WTC11 (cell line): ENCODE data around the gene FFAR3. TPM values are rescaled to one million over a fixed set of nuclear protein-coding genes. Genes with fewer than 3 reads are reported as not detected.

Source experiments
- ATAC-seq: fragments of 200-7000 bp; cut with Tn5 transposase; 2 replicates; pipeline ENCODE4 v1.10.0; 2021; ENCODE audit warnings: mild to moderate bottlenecking, moderate library complexity
- CTCF ChIA-PET: fragments of 300-600 bp; sonication (Branson Sonifier 250); formaldehyde crosslinking; loops from one replicate; lab custom pipeline; 2021; ENCODE audit warnings: antibody characterized with exemption; lab: Charles Lee
- POLR2A ChIA-PET: fragments of 350-600 bp; sonication (Branson Sonifier 250); formaldehyde crosslinking; loops from one replicate; lab custom pipeline; 2021; ENCODE audit warnings: antibody characterized with exemption; lab: Charles Lee
- DNase-seq: peaks from one replicate; pipeline ENCODE4 v3.0.0; 2021; ENCODE audit warnings: low spot score
- H3K27ac Mint-ChIP-seq: 2 replicates; pipeline ENCODE4 v1.8.0; 2021; ENCODE audit warnings: mixed read lengths
- H3K27me3 Mint-ChIP-seq: 2 replicates; pipeline ENCODE4 v1.8.0; 2021; ENCODE audit warnings: low read depth, mild to moderate bottlenecking, moderate library complexity, mixed read lengths
- H3K36me3 Mint-ChIP-seq: 2 replicates; pipeline ENCODE4 v1.8.0; 2021; ENCODE audit warnings: mixed read lengths
- H3K4me1 Mint-ChIP-seq: 2 replicates; pipeline ENCODE4 v1.8.0; 2022; ENCODE audit warnings: mixed read lengths
- H3K4me3 Mint-ChIP-seq: 2 replicates; pipeline ENCODE4 v1.8.0; 2021; ENCODE audit warnings: mild to moderate bottlenecking, moderate library complexity, mixed read lengths
- H3K9me3 Mint-ChIP-seq: 2 replicates; pipeline ENCODE4 v1.8.0; 2021; ENCODE audit warnings: mixed read lengths
- ETV6 ChIP-seq: sonication (generic); formaldehyde crosslinking; IDR thresholded peaks from 2 replicates; pipeline ENCODE4 v1.8.1; 2022; ENCODE audit warnings: mild to moderate bottlenecking, missing genetic modification reagents
- FOXJ3 ChIP-seq: sonication (generic); formaldehyde crosslinking; IDR thresholded peaks from 2 replicates; pipeline ENCODE4 v1.9.0; 2021; ENCODE audit warnings: missing genetic modification reagents, mild to moderate bottlenecking, borderline replicate concordance
- FOXP1 ChIP-seq: sonication (generic); formaldehyde crosslinking; IDR thresholded peaks from 2 replicates; pipeline ENCODE4 v1.8.0; 2022; ENCODE audit warnings: missing genetic modification reagents, mild to moderate bottlenecking, moderate library complexity, borderline replicate concordance
- GABPB1 ChIP-seq: sonication (generic); formaldehyde crosslinking; IDR thresholded peaks from 2 replicates; pipeline ENCODE4 v1.8.1; 2023; ENCODE audit warnings: mild to moderate bottlenecking, missing genetic modification reagents
- GTF2I ChIP-seq: fragments of 250-450 bp; sonication (Bioruptor Pico); conservative IDR thresholded peaks from 2 replicates; pipeline ENCODE4 v1.4.0; 2021; ENCODE audit warnings: mild to moderate bottlenecking
- KAT7 ChIP-seq: sonication (generic); formaldehyde crosslinking; IDR thresholded peaks from 2 replicates; pipeline ENCODE4 v1.8.1; 2023; ENCODE audit warnings: missing genetic modification reagents, mild to moderate bottlenecking, borderline replicate concordance
- MYBL2 ChIP-seq: sonication (generic); formaldehyde crosslinking; IDR thresholded peaks from 2 replicates; pipeline ENCODE4 v1.8.1; 2023; ENCODE audit warnings: mild to moderate bottlenecking, moderate library complexity, missing genetic modification reagents
- NR2C2 ChIP-seq: sonication (generic); formaldehyde crosslinking; IDR thresholded peaks from 2 replicates; pipeline ENCODE4 v1.8.0; 2022; ENCODE audit warnings: mild to moderate bottlenecking, missing genetic modification reagents
- SP1 ChIP-seq: sonication (generic); formaldehyde crosslinking; conservative IDR thresholded peaks from 2 replicates; pipeline ENCODE4 v1.8.1; 2022; ENCODE audit warnings: missing genetic modification reagents
- TEAD4 ChIP-seq: sonication (generic); formaldehyde crosslinking; IDR thresholded peaks from 2 replicates; pipeline ENCODE4 v1.8.0; 2022; ENCODE audit warnings: mild to moderate bottlenecking, missing genetic modification reagents
- TP53 ChIP-seq: sonication (generic); formaldehyde crosslinking; IDR thresholded peaks from 2 replicates; pipeline ENCODE4 v1.8.1; 2023; ENCODE audit warnings: mild to moderate bottlenecking, missing genetic modification reagents
- ZBTB21 ChIP-seq: sonication (generic); formaldehyde crosslinking; IDR thresholded peaks from 2 replicates; pipeline ENCODE4 v1.8.1; 2023; ENCODE audit warnings: mild to moderate bottlenecking, missing genetic modification reagents, borderline replicate concordance
- ZNF232 ChIP-seq: sonication (generic); formaldehyde crosslinking; IDR thresholded peaks from 2 replicates; pipeline ENCODE4 v1.8.0; 2022; ENCODE audit warnings: mild to moderate bottlenecking, missing genetic modification reagents
- ZNF396 ChIP-seq: fragments of 250-450 bp; sonication (Bioruptor Pico); IDR thresholded peaks from 2 replicates; pipeline ENCODE4 v1.8.0; 2021; ENCODE audit warnings: mild to moderate bottlenecking, moderate library complexity, borderline replicate concordance
- total RNA-seq: library from RNA; stranded (reverse); gene quantifications from 3 replicates; pipeline ENCODE4 v1.2.3, GENCODE V29; 2021
- TF ChIP-seq, protein P1 (sequence below): sonication (generic); formaldehyde crosslinking; IDR thresholded peaks from 2 replicates; pipeline ENCODE4 v1.8.1; 2022; ENCODE audit warnings: mild to moderate bottlenecking, moderate library complexity, missing genetic modification reagents
- TF ChIP-seq, protein P2 (sequence below): sonication (generic); formaldehyde crosslinking; IDR thresholded peaks from 2 replicates; pipeline ENCODE4 v1.8.1; 2022; ENCODE audit warnings: mild to moderate bottlenecking, missing genetic modification reagents, moderate library complexity, borderline replicate concordance
- TF ChIP-seq, protein P3 (sequence below): sonication (generic); formaldehyde crosslinking; IDR thresholded peaks from 2 replicates; pipeline ENCODE4 v1.8.1; 2022; ENCODE audit warnings: missing genetic modification reagents, borderline replicate concordance
- TF ChIP-seq, protein P4 (sequence below): sonication (generic); formaldehyde crosslinking; IDR thresholded peaks from 2 replicates; pipeline ENCODE4 v1.8.0; 2023; ENCODE audit warnings: missing genetic modification reagents
- TF ChIP-seq, protein P5 (sequence below): sonication (generic); formaldehyde crosslinking; IDR thresholded peaks from 2 replicates; pipeline ENCODE4 v1.8.1; 2023; ENCODE audit warnings: mild to moderate bottlenecking, moderate library complexity, missing genetic modification reagents
- TF ChIP-seq, protein P6 (sequence below): sonication (generic); formaldehyde crosslinking; IDR thresholded peaks from 2 replicates; pipeline ENCODE4 v1.8.1; 2022; ENCODE audit warnings: low read depth, mild to moderate bottlenecking, moderate library complexity, missing genetic modification reagents, borderline replicate concordance

Gene FFAR3
- total RNA-seq, 1 experiment from 2014 or later = not detected

DNA sequence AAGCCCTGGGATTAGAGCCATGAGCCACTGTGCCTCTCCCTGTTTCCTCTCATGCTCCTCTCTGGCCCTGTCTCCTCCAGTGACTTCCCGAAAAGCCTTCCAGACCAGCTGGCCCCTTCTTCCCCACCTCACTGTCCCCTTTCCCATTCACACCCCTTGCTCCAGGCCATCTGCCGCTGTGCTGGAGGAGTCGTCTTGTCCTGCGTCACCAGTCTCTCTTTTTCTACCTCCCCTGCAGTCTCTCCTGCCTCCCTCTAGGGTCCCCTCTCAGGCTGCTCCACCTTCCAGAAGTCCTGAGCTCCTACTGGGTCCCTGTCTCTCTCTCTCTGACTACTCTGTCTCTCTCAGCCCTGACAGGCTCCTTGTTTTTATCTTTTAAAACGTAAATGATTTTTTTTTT is 15.8 kb upstream of the FFAR3 start (continued):
- TF ChIP-seq, protein P1, sequence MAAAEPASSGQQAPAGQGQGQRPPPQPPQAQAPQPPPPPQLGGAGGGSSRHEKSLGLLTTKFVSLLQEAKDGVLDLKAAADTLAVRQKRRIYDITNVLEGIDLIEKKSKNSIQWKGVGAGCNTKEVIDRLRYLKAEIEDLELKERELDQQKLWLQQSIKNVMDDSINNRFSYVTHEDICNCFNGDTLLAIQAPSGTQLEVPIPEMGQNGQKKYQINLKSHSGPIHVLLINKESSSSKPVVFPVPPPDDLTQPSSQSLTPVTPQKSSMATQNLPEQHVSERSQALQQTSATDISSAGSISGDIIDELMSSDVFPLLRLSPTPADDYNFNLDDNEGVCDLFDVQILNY (CRISPR knock-in tag) = no peak
- no peak for TF ChIP-seq GABPB1 (CRISPR knock-in tag)

DNA sequence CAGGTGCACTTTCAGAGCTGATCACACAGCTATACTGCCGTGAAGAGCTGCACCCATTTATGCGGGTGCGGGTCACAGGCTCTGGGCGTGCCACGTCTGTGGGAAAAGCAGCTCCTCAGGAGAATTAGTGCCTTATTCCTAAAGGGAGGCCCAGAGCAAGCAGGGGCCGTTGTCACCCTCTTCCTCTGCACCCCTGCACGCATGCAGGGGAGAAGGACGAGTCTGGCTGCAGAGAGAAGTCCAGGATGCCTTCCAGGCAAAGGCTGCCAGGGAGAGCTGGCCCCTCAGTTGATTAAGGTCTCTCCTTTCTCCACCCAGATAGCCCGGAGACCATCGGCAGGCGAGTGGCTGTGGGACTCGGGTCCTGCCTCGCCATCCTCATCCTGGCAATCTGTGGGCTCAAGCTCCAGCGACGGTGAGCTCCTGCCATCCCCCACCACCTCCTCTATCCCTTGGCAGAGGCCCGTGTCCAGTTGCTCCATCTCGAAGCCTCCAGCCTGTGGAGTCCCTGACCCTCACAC is 13.7 kb upstream of the FFAR3 start:
- ChIA-PET POLR2A (no interaction called here), CTCF (interaction anchor here (1.0 to 2.2 kb wide), 4 partner anchors 8 to 166 kb away, joined by 3 to 6 read pairs (median 4); no protein-coding TSS in a partner anchor)
- Mint-ChIP-seq H3K9me3 (no peaks in the 10 kb centered on the region), H3K27me3 (no peaks in the 10 kb centered on the region), H3K4me1 (0 out of 2 replicates have a peak, but pooled peaks cover 5% of the 10 kb centered on the region), H3K4me3 (no peak overlapping the region), H3K27ac (no peak overlapping the region), H3K36me3 (no peaks in the 10 kb centered on the region)
- DNase-seq (no peak), ATAC-seq (no peak)
- no peak for TF ChIP-seq ZBTB21 (CRISPR knock-in tag)

DNA sequence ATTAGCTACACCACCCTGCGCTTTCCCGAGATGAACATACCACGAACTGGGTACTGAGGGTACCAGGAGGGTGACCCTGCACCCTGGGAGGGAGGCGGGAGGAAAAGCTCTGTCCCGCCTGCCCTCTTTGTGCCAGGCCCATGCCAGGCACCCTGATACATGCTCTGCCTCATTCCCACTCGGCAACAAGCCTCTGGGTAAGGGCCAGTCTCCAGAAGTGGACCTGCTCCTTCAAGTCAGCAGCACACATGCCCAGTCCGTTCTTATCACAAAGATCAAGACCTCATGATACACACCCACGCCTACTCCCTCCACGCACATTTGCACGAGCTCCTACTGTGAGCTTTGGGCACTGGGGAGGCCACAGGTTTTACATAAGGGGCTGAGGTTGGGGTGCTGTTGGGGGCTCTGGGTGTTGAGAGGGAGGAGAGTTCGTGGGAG is 12.6 kb upstream of the FFAR3 start:
- POLR2A ChIA-PET = interaction anchor here (0.6 kb wide), 2 partner anchors 66 to 110 kb away, joined by 4 to 6 read pairs; no protein-coding TSS in a partner anchor
- no peak overlapping the region for H3K4me3 Mint-ChIP-seq
- no peaks in the 10 kb centered on the region for H3K27me3 Mint-ChIP-seq
- H3K36me3 Mint-ChIP-seq = no peaks in the 10 kb centered on the region
- CTCF ChIA-PET = interaction anchor here (0.6 to 2.2 kb wide), 2 partner anchors 148 to 165 kb away, joined by 4 to 6 read pairs; no protein-coding TSS in a partner anchor
- no peak for TF ChIP-seq SP1 (CRISPR knock-in tag)
- TF ChIP-seq TEAD4 = no peak
- TF ChIP-seq, protein P2, sequence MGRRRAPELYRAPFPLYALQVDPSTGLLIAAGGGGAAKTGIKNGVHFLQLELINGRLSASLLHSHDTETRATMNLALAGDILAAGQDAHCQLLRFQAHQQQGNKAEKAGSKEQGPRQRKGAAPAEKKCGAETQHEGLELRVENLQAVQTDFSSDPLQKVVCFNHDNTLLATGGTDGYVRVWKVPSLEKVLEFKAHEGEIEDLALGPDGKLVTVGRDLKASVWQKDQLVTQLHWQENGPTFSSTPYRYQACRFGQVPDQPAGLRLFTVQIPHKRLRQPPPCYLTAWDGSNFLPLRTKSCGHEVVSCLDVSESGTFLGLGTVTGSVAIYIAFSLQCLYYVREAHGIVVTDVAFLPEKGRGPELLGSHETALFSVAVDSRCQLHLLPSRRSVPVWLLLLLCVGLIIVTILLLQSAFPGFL (CRISPR knock-in tag) = no peak
- no peak for TF ChIP-seq ZNF232
- TF ChIP-seq GABPB1 (CRISPR knock-in tag) = no peak
- TF ChIP-seq ETV6 (CRISPR knock-in tag) = no peak
- TF ChIP-seq, protein P3, sequence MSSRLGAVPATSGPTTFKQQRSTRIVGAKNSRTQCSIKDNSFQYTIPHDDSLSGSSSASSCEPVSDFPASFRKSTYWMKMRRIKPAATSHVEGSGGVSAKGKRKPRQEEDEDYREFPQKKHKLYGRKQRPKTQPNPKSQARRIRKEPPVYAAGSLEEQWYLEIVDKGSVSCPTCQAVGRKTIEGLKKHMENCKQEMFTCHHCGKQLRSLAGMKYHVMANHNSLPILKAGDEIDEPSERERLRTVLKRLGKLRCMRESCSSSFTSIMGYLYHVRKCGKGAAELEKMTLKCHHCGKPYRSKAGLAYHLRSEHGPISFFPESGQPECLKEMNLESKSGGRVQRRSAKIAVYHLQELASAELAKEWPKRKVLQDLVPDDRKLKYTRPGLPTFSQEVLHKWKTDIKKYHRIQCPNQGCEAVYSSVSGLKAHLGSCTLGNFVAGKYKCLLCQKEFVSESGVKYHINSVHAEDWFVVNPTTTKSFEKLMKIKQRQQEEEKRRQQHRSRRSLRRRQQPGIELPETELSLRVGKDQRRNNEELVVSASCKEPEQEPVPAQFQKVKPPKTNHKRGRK (CRISPR knock-in tag) = no peak
- no peak for TF ChIP-seq NR2C2
- TF ChIP-seq GTF2I = no peak
- TF ChIP-seq KAT7 (CRISPR knock-in tag) = no peak
- no peak for TF ChIP-seq ZNF396 (CRISPR knock-in tag)
- TF ChIP-seq FOXP1 = no peak
- 0 out of 2 replicates have a peak, but pooled peaks cover 5% of the 10 kb centered on the region for H3K4me1 Mint-ChIP-seq
- no peaks in the 10 kb centered on the region for H3K9me3 Mint-ChIP-seq
- ATAC-seq (no peak), DNase-seq (no peak)
- no peak overlapping the region for H3K27ac Mint-ChIP-seq

DNA sequence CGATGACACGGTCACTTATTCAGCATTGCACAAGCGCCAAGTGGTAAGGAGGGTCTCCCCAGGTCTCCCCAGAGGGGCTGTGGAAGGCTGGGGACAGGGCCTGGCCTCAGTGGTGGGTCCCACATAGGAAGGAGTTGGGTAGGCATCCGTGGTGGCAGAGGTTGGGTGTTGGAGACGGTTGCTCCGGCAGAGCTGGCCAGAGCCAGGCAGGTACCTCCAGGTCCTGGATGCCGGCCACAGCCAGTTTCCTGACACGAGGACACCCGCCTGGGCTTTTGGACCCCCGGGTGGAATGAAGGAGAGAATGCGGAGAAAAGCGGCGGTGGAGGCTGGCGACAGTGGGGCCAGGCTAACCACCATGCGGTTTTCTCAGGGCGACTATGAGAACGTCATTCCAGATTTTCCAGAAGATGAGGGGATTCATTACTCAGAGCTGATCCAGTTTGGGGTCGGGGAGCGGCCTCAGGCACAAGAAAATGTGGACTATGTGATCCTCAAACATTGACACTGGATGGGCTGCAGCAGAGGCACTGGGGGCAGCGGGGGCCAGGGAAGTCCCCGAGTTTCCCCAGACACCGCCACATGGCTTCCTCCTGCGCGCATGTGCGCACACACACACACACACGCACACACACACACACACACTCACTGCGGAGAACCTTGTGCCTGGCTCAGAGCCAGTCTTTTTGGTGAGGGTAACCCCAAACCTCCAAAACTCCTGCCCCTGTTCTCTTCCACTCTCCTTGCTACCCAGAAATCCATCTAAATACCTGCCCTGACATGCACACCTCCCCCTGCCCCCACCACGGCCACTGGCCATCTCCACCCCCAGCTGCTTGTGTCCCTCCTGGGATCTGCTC is 11.8 kb upstream of the FFAR3 start:
- ATAC-seq = no peak
- H3K9me3 Mint-ChIP-seq = no peaks in the 10 kb centered on the region
- DNase-seq = no peak
- POLR2A ChIA-PET = no interaction called here
- no peaks in the 10 kb centered on the region for H3K27me3 Mint-ChIP-seq
- CTCF ChIA-PET = interaction anchor here (0.9 to 2.2 kb wide), 2 partner anchors 149 to 164 kb away, joined by 3 to 6 read pairs; no protein-coding TSS in a partner anchor
- no peak overlapping the region for H3K4me3 Mint-ChIP-seq
- H3K4me1 Mint-ChIP-seq = 0 out of 2 replicates have a peak, but pooled peaks cover 5% of the 10 kb centered on the region
- no peak overlapping the region for H3K27ac Mint-ChIP-seq
- H3K36me3 Mint-ChIP-seq = no peaks in the 10 kb centered on the region
- TF ChIP-seq FOXJ3 (CRISPR knock-in tag) = no peak
- no peak for TF ChIP-seq TP53 (CRISPR knock-in tag)
- TF ChIP-seq, protein P4, sequence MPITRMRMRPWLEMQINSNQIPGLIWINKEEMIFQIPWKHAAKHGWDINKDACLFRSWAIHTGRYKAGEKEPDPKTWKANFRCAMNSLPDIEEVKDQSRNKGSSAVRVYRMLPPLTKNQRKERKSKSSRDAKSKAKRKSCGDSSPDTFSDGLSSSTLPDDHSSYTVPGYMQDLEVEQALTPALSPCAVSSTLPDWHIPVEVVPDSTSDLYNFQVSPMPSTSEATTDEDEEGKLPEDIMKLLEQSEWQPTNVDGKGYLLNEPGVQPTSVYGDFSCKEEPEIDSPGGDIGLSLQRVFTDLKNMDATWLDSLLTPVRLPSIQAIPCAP (CRISPR knock-in tag) = no peak
- no peak for TF ChIP-seq NR2C2
- TF ChIP-seq, protein P5, sequence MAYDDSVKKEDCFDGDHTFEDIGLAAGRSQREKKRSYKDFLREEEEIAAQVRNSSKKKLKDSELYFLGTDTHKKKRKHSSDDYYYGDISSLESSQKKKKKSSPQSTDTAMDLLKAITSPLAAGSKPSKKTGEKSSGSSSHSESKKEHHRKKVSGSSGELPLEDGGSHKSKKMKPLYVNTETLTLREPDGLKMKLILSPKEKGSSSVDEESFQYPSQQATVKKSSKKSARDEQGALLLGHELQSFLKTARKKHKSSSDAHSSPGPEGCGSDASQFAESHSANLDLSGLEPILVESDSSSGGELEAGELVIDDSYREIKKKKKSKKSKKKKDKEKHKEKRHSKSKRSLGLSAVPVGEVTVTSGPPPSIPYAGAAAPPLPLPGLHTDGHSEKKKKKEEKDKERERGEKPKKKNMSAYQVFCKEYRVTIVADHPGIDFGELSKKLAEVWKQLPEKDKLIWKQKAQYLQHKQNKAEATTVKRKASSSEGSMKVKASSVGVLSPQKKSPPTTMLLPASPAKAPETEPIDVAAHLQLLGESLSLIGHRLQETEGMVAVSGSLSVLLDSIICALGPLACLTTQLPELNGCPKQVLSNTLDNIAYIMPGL (CRISPR knock-in tag) = no peak
- no peak for TF ChIP-seq GTF2I
- TF ChIP-seq, protein P6, sequence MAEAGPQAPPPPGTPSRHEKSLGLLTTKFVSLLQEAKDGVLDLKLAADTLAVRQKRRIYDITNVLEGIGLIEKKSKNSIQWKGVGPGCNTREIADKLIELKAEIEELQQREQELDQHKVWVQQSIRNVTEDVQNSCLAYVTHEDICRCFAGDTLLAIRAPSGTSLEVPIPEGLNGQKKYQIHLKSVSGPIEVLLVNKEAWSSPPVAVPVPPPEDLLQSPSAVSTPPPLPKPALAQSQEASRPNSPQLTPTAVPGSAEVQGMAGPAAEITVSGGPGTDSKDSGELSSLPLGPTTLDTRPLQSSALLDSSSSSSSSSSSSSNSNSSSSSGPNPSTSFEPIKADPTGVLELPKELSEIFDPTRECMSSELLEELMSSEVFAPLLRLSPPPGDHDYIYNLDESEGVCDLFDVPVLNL (CRISPR knock-in tag) = no peak
- no peak for TF ChIP-seq GABPB1 (CRISPR knock-in tag)
- no peak for TF ChIP-seq MYBL2 (CRISPR knock-in tag)
